K562 (cell line): ENCODE data around the gene CYBRD1.

Experiments used
- BHLHE40 ChIP-seq: IDR thresholded peaks from 2 replicates; pipeline ENCODE4 v1.6.1; 2011; ENCODE audit warnings: low read length, improper control_type of control experiment
- DPF2 ChIP-seq: fragments of 450-650 bp; IDR thresholded peaks from 2 replicates; pipeline ENCODE4 v1.6.1; 2016
- HMGN3 ChIP-seq: IDR thresholded peaks from 2 replicates; pipeline ENCODE4 v1.6.1; 2011; ENCODE audit warnings: borderline replicate concordance, low read depth, mild to moderate bottlenecking, mixed read lengths, low read length; ENCODE audit not compliant: insufficient read length; ENCODE audit errors: extremely low read depth
- POLR2AphosphoS5 ChIP-seq: IDR thresholded peaks from 2 replicates; pipeline ENCODE4 v1.6.1; 2011; ENCODE audit warnings: mild to moderate bottlenecking, low read depth, low read length, moderate library complexity; ENCODE audit not compliant: control insufficient read depth, insufficient read depth
- SIRT6 ChIP-seq: IDR thresholded peaks from one replicate; pipeline ENCODE4 v1.6.1; 2012; ENCODE audit warnings: low read depth, mild to moderate bottlenecking, control low read depth, inconsistent platforms, low read length, moderate library complexity
- TCF7 ChIP-seq: sonication (generic); IDR thresholded peaks from 2 replicates; pipeline ENCODE4 v1.6.1; 2016; ENCODE audit warnings: antibody characterized with exemption, borderline replicate concordance
- U2AF1 ChIP-seq: fragments of 200-400 bp; formaldehyde crosslinking; optimal IDR thresholded peaks from 2 replicates; pipeline ENCODE3; 2017; ENCODE audit warnings: mild to moderate bottlenecking, low read depth, low read length, moderate library complexity
- TF ChIP-seq, protein P1 (sequence below), 3 experiments: IDR thresholded peaks in 2 of 3; conservative IDR thresholded peaks in 1 of 3; 2 replicates each; pipeline ENCODE4 v1.5.1; 2011 to 2012; ENCODE audit warnings: low read length in 3 of 3, mild to moderate bottlenecking in 3 of 3, control low read depth in 2 of 3, improper control_type of control experiment in 1 of 3, inconsistent platforms in 1 of 3, low read depth in 1 of 3, mixed read lengths in 1 of 3, moderate library complexity in 1 of 3; ENCODE audit not compliant: insufficient read depth in 2 of 3
- TF ChIP-seq, protein P2 (sequence below): sonication (generic); formaldehyde crosslinking; IDR thresholded peaks from 2 replicates; pipeline ENCODE4 v1.8.1; 2023; ENCODE audit warnings: mild to moderate bottlenecking, missing genetic modification reagents
- TF ChIP-seq, protein P3 (sequence below): fragments of 250-450 bp; sonication (Bioruptor Pico); IDR thresholded peaks from 2 replicates; pipeline ENCODE4 v1.4.0; 2020; ENCODE audit warnings: mild to moderate bottlenecking, moderate library complexity
- TF ChIP-seq, protein P4 (sequence below), 2 experiments: fragments of 450-650 bp in 1 of 2; sonication (generic) in 1 of 2; formaldehyde crosslinking in 1 of 2; IDR thresholded peaks; 2 replicates each; pipeline versions ENCODE4 v1.7.1 to v1.9.0; 2016 to 2022; ENCODE audit warnings: inconsistent platforms in 1 of 2, mild to moderate bottlenecking in 1 of 2, missing genetic modification reagents in 1 of 2
- TF ChIP-seq, protein P5 (sequence below): sonication (generic); formaldehyde crosslinking; IDR thresholded peaks from 2 replicates; pipeline ENCODE4 v1.8.0; 2023; ENCODE audit warnings: mild to moderate bottlenecking, missing genetic modification reagents

DNA sequence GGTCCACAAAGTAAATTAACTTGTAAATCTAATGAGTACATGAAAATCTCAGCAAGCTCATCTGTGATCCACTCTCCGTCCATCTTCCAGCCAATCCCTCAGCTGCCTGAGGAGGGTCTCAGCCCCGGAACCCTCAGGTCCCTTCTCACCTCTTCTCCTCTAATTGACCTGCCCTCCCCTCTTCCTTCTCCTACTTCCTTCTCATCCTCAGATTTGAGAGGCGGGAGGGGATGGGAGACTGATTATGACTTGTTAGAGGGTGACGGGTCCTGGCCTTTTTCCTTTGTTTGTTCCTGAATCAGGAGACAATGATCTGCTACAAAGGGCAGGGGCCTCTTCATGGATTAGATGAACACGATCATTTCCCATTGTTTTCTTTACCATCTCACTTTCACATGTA lies 80.1 kb downstream of the CYBRD1 start:
- TF ChIP-seq, protein P1, sequence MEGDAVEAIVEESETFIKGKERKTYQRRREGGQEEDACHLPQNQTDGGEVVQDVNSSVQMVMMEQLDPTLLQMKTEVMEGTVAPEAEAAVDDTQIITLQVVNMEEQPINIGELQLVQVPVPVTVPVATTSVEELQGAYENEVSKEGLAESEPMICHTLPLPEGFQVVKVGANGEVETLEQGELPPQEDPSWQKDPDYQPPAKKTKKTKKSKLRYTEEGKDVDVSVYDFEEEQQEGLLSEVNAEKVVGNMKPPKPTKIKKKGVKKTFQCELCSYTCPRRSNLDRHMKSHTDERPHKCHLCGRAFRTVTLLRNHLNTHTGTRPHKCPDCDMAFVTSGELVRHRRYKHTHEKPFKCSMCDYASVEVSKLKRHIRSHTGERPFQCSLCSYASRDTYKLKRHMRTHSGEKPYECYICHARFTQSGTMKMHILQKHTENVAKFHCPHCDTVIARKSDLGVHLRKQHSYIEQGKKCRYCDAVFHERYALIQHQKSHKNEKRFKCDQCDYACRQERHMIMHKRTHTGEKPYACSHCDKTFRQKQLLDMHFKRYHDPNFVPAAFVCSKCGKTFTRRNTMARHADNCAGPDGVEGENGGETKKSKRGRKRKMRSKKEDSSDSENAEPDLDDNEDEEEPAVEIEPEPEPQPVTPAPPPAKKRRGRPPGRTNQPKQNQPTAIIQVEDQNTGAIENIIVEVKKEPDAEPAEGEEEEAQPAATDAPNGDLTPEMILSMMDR (IDR thresholded peaks at IDR 0.05 in 2 of 3, conservative IDR thresholded peaks at IDR 0.05 in 1 of 3; ENCODE audit: insufficient read depth in 2 of 3, low read depth in 1 of 3, low read length in 3 of 3), result no peak
- TF ChIP-seq, protein P2, sequence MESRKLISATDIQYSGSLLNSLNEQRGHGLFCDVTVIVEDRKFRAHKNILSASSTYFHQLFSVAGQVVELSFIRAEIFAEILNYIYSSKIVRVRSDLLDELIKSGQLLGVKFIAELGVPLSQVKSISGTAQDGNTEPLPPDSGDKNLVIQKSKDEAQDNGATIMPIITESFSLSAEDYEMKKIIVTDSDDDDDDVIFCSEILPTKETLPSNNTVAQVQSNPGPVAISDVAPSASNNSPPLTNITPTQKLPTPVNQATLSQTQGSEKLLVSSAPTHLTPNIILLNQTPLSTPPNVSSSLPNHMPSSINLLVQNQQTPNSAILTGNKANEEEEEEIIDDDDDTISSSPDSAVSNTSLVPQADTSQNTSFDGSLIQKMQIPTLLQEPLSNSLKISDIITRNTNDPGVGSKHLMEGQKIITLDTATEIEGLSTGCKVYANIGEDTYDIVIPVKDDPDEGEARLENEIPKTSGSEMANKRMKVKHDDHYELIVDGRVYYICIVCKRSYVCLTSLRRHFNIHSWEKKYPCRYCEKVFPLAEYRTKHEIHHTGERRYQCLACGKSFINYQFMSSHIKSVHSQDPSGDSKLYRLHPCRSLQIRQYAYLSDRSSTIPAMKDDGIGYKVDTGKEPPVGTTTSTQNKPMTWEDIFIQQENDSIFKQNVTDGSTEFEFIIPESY, result no peak
- TF ChIP-seq DPF2 (no peak), HMGN3 (no peak), POLR2AphosphoS5 (no peak), TCF7 (no peak), SIRT6 (no peak), U2AF1 (no peak), BHLHE40 (no peak)
- TF ChIP-seq, protein P3, sequence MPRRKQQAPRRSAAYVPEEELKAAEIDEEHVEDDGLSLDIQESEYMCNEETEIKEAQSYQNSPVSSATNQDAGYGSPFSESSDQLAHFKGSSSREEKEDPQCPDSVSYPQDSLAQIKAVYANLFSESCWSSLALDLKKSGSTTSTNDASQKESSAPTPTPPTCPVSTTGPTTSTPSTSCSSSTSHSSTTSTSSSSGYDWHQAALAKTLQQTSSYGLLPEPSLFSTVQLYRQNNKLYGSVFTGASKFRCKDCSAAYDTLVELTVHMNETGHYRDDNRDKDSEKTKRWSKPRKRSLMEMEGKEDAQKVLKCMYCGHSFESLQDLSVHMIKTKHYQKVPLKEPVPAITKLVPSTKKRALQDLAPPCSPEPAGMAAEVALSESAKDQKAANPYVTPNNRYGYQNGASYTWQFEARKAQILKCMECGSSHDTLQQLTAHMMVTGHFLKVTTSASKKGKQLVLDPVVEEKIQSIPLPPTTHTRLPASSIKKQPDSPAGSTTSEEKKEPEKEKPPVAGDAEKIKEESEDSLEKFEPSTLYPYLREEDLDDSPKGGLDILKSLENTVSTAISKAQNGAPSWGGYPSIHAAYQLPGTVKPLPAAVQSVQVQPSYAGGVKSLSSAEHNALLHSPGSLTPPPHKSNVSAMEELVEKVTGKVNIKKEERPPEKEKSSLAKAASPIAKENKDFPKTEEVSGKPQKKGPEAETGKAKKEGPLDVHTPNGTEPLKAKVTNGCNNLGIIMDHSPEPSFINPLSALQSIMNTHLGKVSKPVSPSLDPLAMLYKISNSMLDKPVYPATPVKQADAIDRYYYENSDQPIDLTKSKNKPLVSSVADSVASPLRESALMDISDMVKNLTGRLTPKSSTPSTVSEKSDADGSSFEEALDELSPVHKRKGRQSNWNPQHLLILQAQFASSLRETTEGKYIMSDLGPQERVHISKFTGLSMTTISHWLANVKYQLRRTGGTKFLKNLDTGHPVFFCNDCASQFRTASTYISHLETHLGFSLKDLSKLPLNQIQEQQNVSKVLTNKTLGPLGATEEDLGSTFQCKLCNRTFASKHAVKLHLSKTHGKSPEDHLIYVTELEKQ, result no peak
- TF ChIP-seq, protein P4, sequence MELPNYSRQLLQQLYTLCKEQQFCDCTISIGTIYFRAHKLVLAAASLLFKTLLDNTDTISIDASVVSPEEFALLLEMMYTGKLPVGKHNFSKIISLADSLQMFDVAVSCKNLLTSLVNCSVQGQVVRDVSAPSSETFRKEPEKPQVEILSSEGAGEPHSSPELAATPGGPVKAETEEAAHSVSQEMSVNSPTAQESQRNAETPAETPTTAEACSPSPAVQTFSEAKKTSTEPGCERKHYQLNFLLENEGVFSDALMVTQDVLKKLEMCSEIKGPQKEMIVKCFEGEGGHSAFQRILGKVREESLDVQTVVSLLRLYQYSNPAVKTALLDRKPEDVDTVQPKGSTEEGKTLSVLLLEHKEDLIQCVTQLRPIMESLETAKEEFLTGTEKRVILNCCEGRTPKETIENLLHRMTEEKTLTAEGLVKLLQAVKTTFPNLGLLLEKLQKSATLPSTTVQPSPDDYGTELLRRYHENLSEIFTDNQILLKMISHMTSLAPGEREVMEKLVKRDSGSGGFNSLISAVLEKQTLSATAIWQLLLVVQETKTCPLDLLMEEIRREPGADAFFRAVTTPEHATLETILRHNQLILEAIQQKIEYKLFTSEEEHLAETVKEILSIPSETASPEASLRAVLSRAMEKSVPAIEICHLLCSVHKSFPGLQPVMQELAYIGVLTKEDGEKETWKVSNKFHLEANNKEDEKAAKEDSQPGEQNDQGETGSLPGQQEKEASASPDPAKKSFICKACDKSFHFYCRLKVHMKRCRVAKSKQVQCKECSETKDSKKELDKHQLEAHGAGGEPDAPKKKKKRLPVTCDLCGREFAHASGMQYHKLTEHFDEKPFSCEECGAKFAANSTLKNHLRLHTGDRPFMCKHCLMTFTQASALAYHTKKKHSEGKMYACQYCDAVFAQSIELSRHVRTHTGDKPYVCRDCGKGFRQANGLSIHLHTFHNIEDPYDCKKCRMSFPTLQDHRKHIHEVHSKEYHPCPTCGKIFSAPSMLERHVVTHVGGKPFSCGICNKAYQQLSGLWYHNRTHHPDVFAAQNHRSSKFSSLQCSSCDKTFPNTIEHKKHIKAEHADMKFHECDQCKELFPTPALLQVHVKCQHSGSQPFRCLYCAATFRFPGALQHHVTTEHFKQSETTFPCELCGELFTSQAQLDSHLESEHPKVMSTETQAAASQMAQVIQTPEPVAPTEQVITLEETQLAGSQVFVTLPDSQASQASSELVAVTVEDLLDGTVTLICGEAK (IDR thresholded peaks at IDR 0.05), result no peak
- TF ChIP-seq, protein P4 (CRISPR knock-in tag; IDR thresholded peaks at IDR 0.05), result no peak
- TF ChIP-seq, protein P5, sequence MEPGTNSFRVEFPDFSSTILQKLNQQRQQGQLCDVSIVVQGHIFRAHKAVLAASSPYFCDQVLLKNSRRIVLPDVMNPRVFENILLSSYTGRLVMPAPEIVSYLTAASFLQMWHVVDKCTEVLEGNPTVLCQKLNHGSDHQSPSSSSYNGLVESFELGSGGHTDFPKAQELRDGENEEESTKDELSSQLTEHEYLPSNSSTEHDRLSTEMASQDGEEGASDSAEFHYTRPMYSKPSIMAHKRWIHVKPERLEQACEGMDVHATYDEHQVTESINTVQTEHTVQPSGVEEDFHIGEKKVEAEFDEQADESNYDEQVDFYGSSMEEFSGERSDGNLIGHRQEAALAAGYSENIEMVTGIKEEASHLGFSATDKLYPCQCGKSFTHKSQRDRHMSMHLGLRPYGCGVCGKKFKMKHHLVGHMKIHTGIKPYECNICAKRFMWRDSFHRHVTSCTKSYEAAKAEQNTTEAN (CRISPR knock-in tag), result no peak
